CD4-positive, alpha-beta T cell treated with Interleukin-15 for 1 hour (primary cell): Measurements from ENCODE around the gene RPS26.
"Not testable (repeated sequence)": the region's sequence is repeated elsewhere in the genome, so short reads cannot be mapped to it uniquely, and the experiment has no call there.

ENCODE experiments used
- DNase-seq: peaks from one replicate; pipeline ENCODE4 v3.0.0-alpha.2; 2020

The RPS26 gene

GRCh38 chr12:56021889-56022497 lies 19.7 kb upstream of the RPS26 start:
- no peak for DNase-seq

- DNase-seq, result no peak
These were observed 13.1 kb upstream of the RPS26 start for GRCh38 chr12:56028511-56029165.

DNA sequence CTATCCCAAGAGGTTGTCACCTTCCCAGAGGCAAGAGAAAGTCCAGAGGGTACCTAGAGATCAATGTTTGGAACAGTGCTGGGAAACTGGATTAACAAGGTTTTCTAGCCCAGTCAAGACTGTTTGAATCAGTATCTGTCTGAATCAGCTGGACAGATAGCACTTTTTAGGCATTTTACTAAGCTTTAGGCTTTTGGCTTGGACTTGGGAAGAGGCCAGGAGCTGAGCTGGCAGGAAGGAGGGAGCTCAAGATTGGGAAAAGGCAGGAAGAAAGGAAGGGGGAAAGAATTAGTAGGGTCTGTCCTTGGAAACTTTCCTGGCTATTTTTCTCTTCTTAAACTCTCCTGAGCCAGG lies 12.6 kb upstream of the RPS26 start:
- DNase-seq, result no peak

DNA sequence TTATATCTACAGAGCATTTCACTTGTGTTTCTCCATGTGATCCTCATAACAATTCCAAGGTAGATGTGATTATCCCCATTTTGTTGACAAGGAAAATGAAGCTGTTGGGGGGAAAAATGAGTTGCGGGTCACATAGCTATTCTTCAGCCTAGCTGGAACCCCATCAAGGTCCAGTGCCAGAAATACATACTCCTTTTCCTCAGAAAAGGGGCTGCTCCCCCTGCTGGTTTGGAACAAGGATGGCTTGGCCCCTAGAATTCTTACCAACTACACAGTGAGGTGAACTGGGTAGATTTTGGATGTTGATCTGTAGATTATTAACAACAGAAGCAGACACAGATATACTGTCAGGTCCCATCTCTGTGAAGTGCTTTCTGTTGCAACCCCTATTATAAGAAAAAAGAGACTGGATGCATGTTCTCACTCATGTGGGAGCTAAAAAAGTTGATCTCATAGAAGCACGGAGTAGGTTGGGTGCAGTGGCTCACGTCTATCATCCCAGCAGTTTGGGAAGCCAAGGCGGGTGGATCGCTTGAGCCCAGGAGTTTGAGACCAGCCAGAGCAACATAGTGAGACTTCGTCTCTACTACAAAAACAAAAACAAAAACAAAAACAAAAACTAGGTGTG lies 11.9 kb upstream of the RPS26 start:
- DNase-seq, result peak; percentile 37

DNA sequence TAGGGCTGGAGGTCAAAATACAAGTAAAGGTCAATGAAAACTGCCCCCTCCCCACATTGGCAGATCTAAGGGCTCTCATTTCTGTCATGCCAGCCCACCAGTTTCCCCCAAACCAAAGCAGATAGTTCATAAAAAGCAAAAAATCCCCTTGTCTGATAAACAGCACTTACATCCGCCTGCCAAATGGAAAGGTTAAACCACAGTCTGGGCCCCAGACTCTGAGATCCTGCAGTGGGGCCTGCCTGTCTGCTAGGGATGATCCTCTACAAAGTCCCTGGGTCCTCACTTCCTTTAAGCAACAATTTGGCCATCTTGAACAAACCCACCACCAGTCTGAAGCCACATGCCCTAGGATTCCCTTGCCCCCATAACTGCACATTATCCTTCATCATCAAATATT lies 9.7 kb upstream of the RPS26 start:
- peak; percentile 23 for DNase-seq

DNA sequence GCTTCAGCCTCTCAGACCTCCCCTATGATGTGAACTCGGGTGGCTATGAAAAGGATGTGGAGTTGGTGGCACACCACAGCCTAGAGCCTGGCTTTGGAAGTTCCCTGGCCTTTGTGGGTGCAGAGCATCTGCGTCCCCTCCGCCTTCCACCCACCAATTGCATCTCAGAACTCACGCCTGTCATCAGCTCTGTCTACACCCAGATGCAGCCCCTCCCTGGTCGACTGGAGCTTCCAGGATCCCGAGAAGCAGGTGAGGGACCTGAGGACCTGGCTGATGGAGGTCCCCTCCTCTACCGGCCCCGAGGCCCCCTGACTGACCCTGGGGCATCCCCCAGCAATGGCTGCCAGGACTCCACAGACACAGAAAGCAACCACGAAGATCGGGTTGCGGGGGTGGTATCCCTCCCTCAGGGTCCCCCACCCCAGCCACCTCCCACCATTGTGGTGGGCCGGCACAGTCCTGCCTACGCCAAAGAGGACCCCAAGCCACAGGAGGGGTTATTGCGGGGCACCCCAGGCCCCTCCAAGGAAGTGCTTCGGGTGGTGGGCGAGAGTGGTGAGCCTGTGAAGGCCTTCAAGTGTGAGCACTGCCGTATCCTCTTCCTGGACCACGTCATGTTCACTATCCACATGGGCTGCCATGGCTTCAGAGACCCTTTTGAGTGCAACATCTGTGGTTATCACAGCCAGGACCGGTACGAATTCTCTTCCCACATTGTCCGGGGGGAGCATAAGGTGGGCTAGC lies 7.0 kb upstream of the RPS26 start:
- peak; percentile 19 for DNase-seq

GRCh38 chr12:56037161-56037560 lies 4.6 kb upstream of the RPS26 start:
- DNase-seq, result no peak

- DNase-seq, result no peak
These were observed 3.6 kb upstream of the RPS26 start for GRCh38 chr12:56038022-56038655.

DNA sequence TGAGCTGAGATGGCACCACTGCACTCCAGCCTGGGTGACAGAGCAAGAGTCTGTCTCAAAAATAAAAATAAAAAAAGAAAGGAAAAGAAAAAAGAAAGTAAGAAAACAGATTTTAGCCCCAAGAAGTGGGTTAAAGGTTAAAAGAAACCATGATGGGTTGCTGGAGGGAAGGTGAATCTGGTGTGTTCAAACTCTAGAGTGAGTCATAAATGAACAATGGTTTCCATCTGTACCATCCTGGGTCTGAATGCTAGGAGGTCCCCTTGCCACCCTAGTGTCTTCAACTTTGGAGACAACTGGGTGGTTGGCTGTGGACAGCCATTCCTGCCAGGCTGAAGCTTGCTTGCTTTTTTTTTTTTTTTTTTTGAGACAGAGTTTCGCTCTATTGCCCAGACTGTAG lies 1.6 kb upstream of the RPS26 start:
- DNase-seq, result no peak

GRCh38 chr12:56040963-56041551 lies 661 bp upstream of the RPS26 start:
- no peak for DNase-seq

GRCh38 chr12:56042430-56042813 lies 704 bp downstream of the RPS26 start:
- not testable (repeated sequence) for DNase-seq

GRCh38 chr12:56042843-56043242 lies 1.1 kb downstream of the RPS26 start:
- DNase-seq, result no peak

DNA sequence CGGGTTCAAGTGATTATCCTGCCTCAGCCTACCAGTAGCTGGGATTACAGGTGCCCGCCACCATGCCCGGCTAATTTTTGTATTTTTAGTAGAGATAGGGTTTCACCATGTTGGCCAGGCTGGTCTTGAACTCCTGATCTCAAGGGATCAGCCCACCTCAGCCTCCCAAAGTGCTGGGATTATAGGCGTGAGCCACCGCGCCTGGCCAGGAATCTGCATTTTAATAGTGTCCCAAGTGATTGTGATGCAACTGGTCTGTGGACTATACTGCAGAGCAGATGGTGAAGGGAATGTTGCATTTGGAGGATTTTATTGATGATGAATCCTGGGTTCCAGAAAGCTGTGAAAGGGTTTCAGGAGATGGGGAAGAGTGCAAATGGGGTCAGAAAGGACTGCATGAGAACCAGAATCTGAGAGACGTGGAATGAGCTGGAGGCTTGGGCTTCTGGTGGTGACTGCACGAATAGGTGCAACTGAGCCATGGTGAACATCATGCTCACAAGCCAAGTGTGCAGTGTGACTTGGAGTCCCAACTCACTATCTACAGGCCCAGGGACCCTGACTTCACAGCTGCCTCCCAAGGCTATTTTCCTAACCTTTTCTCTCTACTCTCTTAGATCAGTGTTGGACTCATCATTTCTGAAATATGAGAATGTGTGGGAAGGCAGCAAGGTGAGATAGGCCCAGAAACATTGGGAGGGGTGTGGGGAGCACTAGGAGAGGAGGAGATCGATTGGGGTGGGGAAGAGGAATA lies 4.5 kb downstream of the RPS26 start:
- DNase-seq, result no peak

- DNase-seq, result no peak
These were observed 11.7 kb downstream of the RPS26 start for GRCh38 chr12:56053407-56053893.

GRCh38 chr12:56059964-56060363 lies 18.2 kb downstream of the RPS26 start:
- not testable (repeated sequence) for DNase-seq

- no peak for DNase-seq
These were observed 20.3 kb downstream of the RPS26 start for GRCh38 chr12:56061982-56062381.

DNA sequence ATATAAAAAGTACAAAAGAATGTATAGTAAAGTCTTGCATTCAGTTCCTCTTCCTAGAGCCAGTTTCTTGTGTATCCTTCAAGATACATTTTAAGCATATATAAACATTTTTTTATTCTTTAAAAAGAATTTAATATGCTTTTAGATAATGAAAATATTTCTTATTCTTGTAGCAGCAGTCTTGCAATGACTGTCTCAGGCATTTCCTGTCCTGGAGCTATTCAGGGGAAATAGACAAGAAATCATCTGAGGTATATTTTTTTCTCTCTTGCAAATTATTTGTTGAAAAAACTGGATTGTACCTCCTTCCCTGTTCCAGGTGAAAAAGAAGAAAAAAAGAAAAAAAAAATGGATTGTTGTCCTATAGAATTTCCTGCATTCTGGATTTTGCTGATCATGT lies 21.3 kb downstream of the RPS26 start:
- no peak for DNase-seq

DNA sequence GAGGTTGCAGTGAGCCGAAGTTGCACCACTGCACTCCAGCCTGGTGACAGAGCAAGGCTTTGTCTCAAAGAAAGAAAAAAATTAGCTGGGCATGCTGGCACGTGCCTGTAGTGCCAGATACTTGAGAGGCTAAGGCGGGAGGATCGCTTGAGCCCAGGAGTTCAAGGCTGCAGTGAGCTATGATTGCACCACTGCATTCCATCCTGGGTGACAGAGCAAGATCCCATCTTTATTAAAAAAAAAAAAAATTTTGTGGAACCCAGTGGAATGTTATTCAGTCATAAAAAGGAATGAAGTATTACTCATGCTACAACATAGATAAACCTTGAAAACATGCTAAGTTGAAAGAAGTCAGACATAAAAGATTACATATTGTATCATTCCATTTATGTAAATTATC lies 29.9 kb downstream of the RPS26 start:
- DNase-seq, result no peak

- no peak for DNase-seq
These were observed 32.7 kb downstream of the RPS26 start for GRCh38 chr12:56074396-56074795.

- DNase-seq, result not testable (repeated sequence)
These were observed 36.2 kb downstream of the RPS26 start for GRCh38 chr12:56077966-56078365.

GRCh38 chr12:56078427-56078826 lies 36.7 kb downstream of the RPS26 start:
- DNase-seq, result no peak
